Uterus (tissue), 2 donors: ENCODE results near the gene OR4L1.

ENCODE experiments used
- CTCF ChIP-seq, 4 experiments: fragments of 200-600 bp in 2 of 4; fragments of 450-650 bp in 2 of 4; sonication (generic) in 2 of 4; IDR thresholded peaks; one replicate each; pipeline ENCODE4 v1.5.1; 2016 to 2019; ENCODE audit warnings: antibody characterized with exemption in 4 of 4, mild to moderate bottlenecking in 2 of 4, moderate library complexity in 1 of 4
- POLR2A ChIP-seq, 2 donors: fragments of 450-650 bp; IDR thresholded peaks; one replicate each; pipeline ENCODE4 v1.6.1; 2016; ENCODE audit warnings: antibody characterized with exemption in 2 of 2, mild to moderate bottlenecking in 1 of 2, moderate library complexity in 1 of 2

GRCh38 chr14:20110438-20110837, 50.6 kb downstream of the OR4L1 start, which contains the start of gene OR4K17:
- TF ChIP-seq CTCF (IDR thresholded peaks at IDR 0.05) (no peak), POLR2A (IDR thresholded peaks at IDR 0.05) (no peak)
